H1 (cell line): ENCODE measurements around the gene HADHA. TPM values are rescaled to one million over a fixed set of nuclear protein-coding genes. Genes with fewer than 3 reads are reported as not detected.

Experiments
- CTCF ChIA-PET: fragments of 300-600 bp; sonication (Branson Sonifier 250); formaldehyde crosslinking; loops from one replicate; lab custom pipeline; 2021; ENCODE audit not compliant: partially characterized antibody; lab: Charles Lee
- POLR2A ChIA-PET: fragments of 300-600 bp; sonication (Branson Sonifier 250); formaldehyde crosslinking; loops from one replicate; lab custom pipeline; 2021; ENCODE audit warnings: inconsistent platforms; ENCODE audit not compliant: partially characterized antibody; lab: Charles Lee
- DNase-seq, 2 experiments: peaks; one replicate each; pipeline versions ENCODE4 v3.0.0 to v3.0.0-alpha.2; 2010 to 2022; ENCODE audit warnings: low spot score in 2 of 2, low read depth in 1 of 2, mixed read lengths in 1 of 2
- FAIRE-seq: peaks from 2 replicates; lab custom pipeline; 2011; peaks lifted over from hg19 to GRCh38; lab: Jason Lieb, UNC
- H2AFZ ChIP-seq: 2 replicates; pipeline ENCODE4 v1.8.1; 2012; ENCODE audit warnings: low read length, inconsistent platforms
- H2AK5ac ChIP-seq: 2 replicates; pipeline ENCODE4 v1.6.1; 2013; ENCODE audit warnings: low read depth, low read length
- H2BK120ac ChIP-seq: replicated peaks from 2 replicates; pipeline ENCODE3; 2013; ENCODE audit warnings: low read depth, low read length, inconsistent platforms
- H2BK12ac ChIP-seq: 2 replicates; pipeline ENCODE4 v1.6.1; 2013; ENCODE audit warnings: low read depth, low read length
- H2BK15ac ChIP-seq: 2 replicates; pipeline ENCODE4 v1.6.1; 2013; ENCODE audit warnings: low read length
- H2BK20ac ChIP-seq: 2 replicates; pipeline ENCODE4 v1.6.1; 2013; ENCODE audit warnings: low read length
- H2BK5ac ChIP-seq: 2 replicates; pipeline ENCODE4 v1.6.1; 2013; ENCODE audit warnings: low read depth, low read length
- H3K14ac ChIP-seq: 2 replicates; pipeline ENCODE4 v1.6.1; 2013; ENCODE audit warnings: inconsistent platforms; ENCODE audit not compliant: insufficient read length
- H3K18ac ChIP-seq: 2 replicates; pipeline ENCODE4 v1.6.1; 2013; ENCODE audit warnings: low read length; ENCODE audit errors: extremely low read depth
- H3K23ac ChIP-seq: 2 replicates; pipeline ENCODE4 v1.6.1; 2013; ENCODE audit warnings: inconsistent platforms; ENCODE audit not compliant: insufficient read length
- H3K23me2 ChIP-seq: 2 replicates; pipeline ENCODE4 v1.6.1; 2013; ENCODE audit warnings: low read depth, low read length
- H3K27ac ChIP-seq: 2 replicates; pipeline ENCODE4 v1.6.1; 2011; ENCODE audit warnings: low read depth, low read length, inconsistent platforms
- H3K27me3 ChIP-seq, 4 experiments: replicated peaks in 1 of 4; 1 replicate in 1 of 4; 2 replicates in 3 of 4; pipeline versions ENCODE4 v1.6.1 to v1.8.1; 2011 to 2013; ENCODE audit warnings: low read length in 3 of 4, mild to moderate bottlenecking in 3 of 4, inconsistent platforms in 2 of 4, mixed read lengths in 2 of 4, moderate library complexity in 1 of 4; ENCODE audit not compliant: control insufficient read depth in 3 of 4, insufficient read depth in 3 of 4; ENCODE audit errors: extremely low read depth in 1 of 4
- H3K36me3 ChIP-seq, 4 experiments: 2 replicates each; pipeline versions ENCODE4 v1.6.1 to v1.8.1; 2011 to 2013; ENCODE audit warnings: mild to moderate bottlenecking in 4 of 4, low read length in 3 of 4, moderate library complexity in 2 of 4, control low read depth in 1 of 4, inconsistent platforms in 1 of 4; ENCODE audit not compliant: insufficient read depth in 4 of 4, control insufficient read depth in 2 of 4
- H3K4ac ChIP-seq: replicated peaks from 2 replicates; pipeline ENCODE3; 2013; ENCODE audit warnings: low read length, low read depth, mixed read lengths, inconsistent platforms; ENCODE audit not compliant: insufficient read length
- H3K4me1 ChIP-seq, 4 experiments: replicated peaks in 1 of 4; 1 replicate in 1 of 4; 2 replicates in 3 of 4; pipeline versions ENCODE4 v1.6.1 to v1.8.1; 2011 to 2013; ENCODE audit warnings: low read length in 3 of 4, inconsistent platforms in 2 of 4, mixed read lengths in 1 of 4; ENCODE audit not compliant: insufficient read depth in 4 of 4, control insufficient read depth in 3 of 4
- H3K4me2 ChIP-seq, 2 experiments: 2 replicates each; pipeline versions ENCODE4 v1.6.1 to v1.8.1; 2011 to 2013; ENCODE audit warnings: low read depth in 2 of 2, low read length in 2 of 2, control low read depth in 1 of 2, inconsistent platforms in 1 of 2, mild to moderate bottlenecking in 1 of 2; ENCODE audit not compliant: insufficient read depth in 1 of 2
- H3K4me3 ChIP-seq, 4 experiments: fragments of 200-600, 300-600 bp in 1 of 4; sonication (generic), shearing (Covaris generic), sonication (Bioruptor Twin) in 1 of 4; 2 replicates each; pipeline versions ENCODE4 v1.5.1 to v1.8.1; 2011 to 2016; ENCODE audit warnings: low read length in 4 of 4, low read depth in 3 of 4, control low read depth in 2 of 4, inconsistent platforms in 2 of 4, mild to moderate bottlenecking in 2 of 4, mixed read lengths in 1 of 4, moderate library complexity in 1 of 4; ENCODE audit not compliant: insufficient read depth in 2 of 4; ENCODE audit errors: extremely low read depth in 1 of 4
- H3K56ac ChIP-seq: replicated peaks from 2 replicates; pipeline ENCODE3; 2013; ENCODE audit warnings: low read depth, mild to moderate bottlenecking, mixed read lengths, low read length, inconsistent platforms; ENCODE audit not compliant: insufficient read length
- H3K79me1 ChIP-seq: 2 replicates; pipeline ENCODE4 v1.6.1; 2013; ENCODE audit warnings: low read depth, low read length, control low read depth
- H3K79me2 ChIP-seq, 2 experiments: 2 replicates each; pipeline versions ENCODE4 v1.6.1 to v1.8.1; 2012 to 2013; ENCODE audit warnings: low read length in 2 of 2, mild to moderate bottlenecking in 2 of 2, inconsistent platforms in 1 of 2; ENCODE audit not compliant: insufficient read depth in 2 of 2, control insufficient read depth in 1 of 2
- H3K9ac ChIP-seq, 4 experiments: replicated peaks in 1 of 4; 1 replicate in 1 of 4; 2 replicates in 3 of 4; pipeline versions ENCODE4 v1.6.1 to v1.8.1; 2011 to 2013; ENCODE audit warnings: low read depth in 3 of 4, low read length in 3 of 4, control low read depth in 2 of 4, mild to moderate bottlenecking in 2 of 4, moderate library complexity in 2 of 4, inconsistent platforms in 1 of 4; ENCODE audit errors: extremely low read depth in 1 of 4
- H3K9me3 ChIP-seq, 2 experiments: 2 replicates each; pipeline versions ENCODE4 v1.6.1 to v1.8.1; 2012 to 2013; ENCODE audit warnings: mild to moderate bottlenecking in 2 of 2, moderate library complexity in 2 of 2, control low read depth in 1 of 2, inconsistent platforms in 1 of 2, low read depth in 1 of 2, low read length in 1 of 2, mixed read lengths in 1 of 2; ENCODE audit not compliant: insufficient read depth in 2 of 2
- H4K20me1 ChIP-seq, 2 experiments: replicated peaks in 1 of 2; 2 replicates each; pipeline versions ENCODE3 to v1.8.1; 2011 to 2013; ENCODE audit warnings: inconsistent platforms in 2 of 2, low read length in 2 of 2, mild to moderate bottlenecking in 1 of 2; ENCODE audit not compliant: insufficient read depth in 2 of 2, control insufficient read depth in 1 of 2
- H4K5ac ChIP-seq: 2 replicates; pipeline ENCODE4 v1.6.1; 2013; ENCODE audit warnings: low read length, low read depth, mixed read lengths, inconsistent platforms; ENCODE audit not compliant: insufficient read length
- H4K8ac ChIP-seq: 2 replicates; pipeline ENCODE4 v1.8.0; 2013; ENCODE audit warnings: mild to moderate bottlenecking, moderate library complexity, low read length, inconsistent platforms; ENCODE audit not compliant: insufficient read depth; ENCODE audit errors: extremely low read depth
- H4K91ac ChIP-seq: replicated peaks from 2 replicates; pipeline ENCODE3; 2013; ENCODE audit warnings: low read length, mixed read lengths, inconsistent platforms; ENCODE audit not compliant: insufficient read length
- BRCA1 ChIP-seq: IDR thresholded peaks from 2 replicates; pipeline ENCODE4 v1.6.1; 2012; ENCODE audit warnings: low read depth, low read length, improper control_type of control experiment
- KDM4A ChIP-seq: IDR thresholded peaks from one replicate; pipeline ENCODE4 v1.7.1; 2012; ENCODE audit warnings: low read depth, mild to moderate bottlenecking, moderate library complexity, low read length, inconsistent platforms; ENCODE audit not compliant: severe bottlenecking
- SIRT6 ChIP-seq: IDR thresholded peaks from one replicate; pipeline ENCODE4 v1.7.1; 2012; ENCODE audit warnings: low read length, inconsistent platforms
- WGBS, 2 experiments: shearing (Covaris generic) in 1 of 2; methylation state at CpG; one replicate each; pipeline versions ENCODE4 v1.1.6 to v1.1.7; 2013 to 2015; ENCODE audit warnings: low lambda C conversion rate in 2 of 2, mixed read lengths in 2 of 2, inconsistent platforms in 1 of 2, low coverage in 1 of 2, missing lambda C conversion rate in 1 of 2; ENCODE audit not compliant: insufficient replicate concordance in 2 of 2, insufficient coverage in 1 of 2, insufficient read length in 1 of 2; ENCODE audit errors: extremely low coverage in 1 of 2, missing lambda C conversion rate in 1 of 2; 5-methylcytosine and 5-hydroxymethylcytosine counted together
- polyA plus RNA-seq, 7 experiments: library from polyadenylated mRNA; depleted of rRNA in 3 of 7; stranded (reverse) in 5 of 7; unstranded in 2 of 7; fragments of >200 nt in 5 of 7; fragments of 200-250 nt in 2 of 7; gene quantifications; 1 replicate in 5 of 7; 2 replicates in 1 of 7; 4 replicates in 1 of 7; pipeline versions ENCODE4 v1.2.1 to v1.2.3, GENCODE V29; 2011 to 2013; ENCODE audit warnings: missing spikeins in 2 of 7, mixed read lengths in 2 of 7
- total RNA-seq: library from RNA; stranded (reverse); fragmentation: NEBNext Ultra II Directional; extraction: Animal tissue kit (Norgen Biotek cat#: 25700); gene quantifications from 2 replicates; pipeline ENCODE4 v1.2.1, GENCODE V29; 2021

HADHA gene
- total and polyA plus RNA-seq, 2 of the 8 experiments (the other 6 are each of a cell fraction or from before 2014, with no cell fraction given) = 64.6 to 131 TPM

DNA sequence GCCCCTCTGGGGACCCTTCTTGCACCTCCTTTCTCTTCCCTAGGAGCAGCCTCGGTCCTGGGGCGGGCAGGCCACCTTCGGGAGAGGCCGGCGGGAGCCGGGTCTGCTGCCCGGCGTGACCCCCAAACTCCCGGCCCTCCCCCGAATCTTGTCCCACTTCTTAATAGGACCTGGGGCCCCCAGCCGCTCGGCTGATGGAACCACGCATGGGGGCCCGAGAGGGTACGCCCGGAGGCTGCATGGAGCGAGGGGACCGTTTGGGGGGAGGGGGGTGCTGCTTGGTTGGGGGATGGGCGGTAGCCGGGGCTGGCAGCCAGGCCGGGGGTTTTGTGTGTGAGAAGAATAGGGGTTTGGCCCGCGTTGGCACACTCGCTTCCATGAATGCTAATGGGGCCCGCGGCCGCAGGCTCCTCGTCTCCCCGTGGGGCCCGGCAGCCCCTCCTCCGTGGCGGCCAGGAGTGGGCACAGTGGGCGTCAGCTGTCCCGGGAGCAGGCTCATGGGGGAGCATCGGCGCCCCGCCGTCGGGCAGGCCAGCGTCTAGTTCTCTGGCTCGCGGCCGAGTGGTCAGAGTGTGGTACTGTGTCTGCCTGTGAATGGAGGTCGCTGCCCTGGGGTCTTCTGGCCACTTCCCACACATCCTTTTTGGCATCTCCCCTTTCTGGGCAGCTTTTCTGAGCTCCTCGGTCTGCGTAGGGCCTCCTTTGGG is 70.5 kb downstream of the HADHA start:
- DNase-seq (peak in 1 of 2 experiments; percentile 62), FAIRE-seq (no peak)
- peaks cover 0 to 11% of the 10 kb centered on the region in 2 experiments; a peak in 1 of 4 replicates for H3K79me2 ChIP-seq
- H3K27ac ChIP-seq = no peak overlapping the region
- WGBS, 2 experiments = 5% methylated on average over 24 of the region's 46 CpGs; no CpG with 5 or more reads in 1 of the 2 experiments
- H4K5ac ChIP-seq = no peak overlapping the region
- peaks cover 0 to 9% (median 2%) of the 10 kb centered on the region in 4 experiments; a peak in 3 of 8 replicates for H3K36me3 ChIP-seq
- H3K4me3 ChIP-seq = peak overlapping the region; percentile 69 to 97 (median 70)
- peak overlapping the region; percentile 35; the same call in 1 of the 2 replicates for H4K8ac ChIP-seq
- peak overlapping the region; percentile 34 to 60 (median 52); a peak in 5 of 7 replicates for H3K9ac ChIP-seq
- H3K4me2 ChIP-seq = peak overlapping the region; percentile 72 to 81
- H3K9me3 ChIP-seq = no peaks in the 10 kb centered on the region
- peak overlapping the region; percentile 24; the same call in 1 of the 2 replicates for H2BK5ac ChIP-seq
- no peak overlapping the region for H2AFZ ChIP-seq
- H3K23ac ChIP-seq = no peak overlapping the region
- H2BK12ac ChIP-seq = no peak overlapping the region
- H3K18ac ChIP-seq = 0 out of 2 replicates have a peak overlapping the region, but pooled peaks have one; percentile 48
- H3K27me3 ChIP-seq = peaks cover 0 to 2% (median 0%) of the 10 kb centered on the region in 4 experiments; a peak in 3 of 7 replicates
- POLR2A ChIA-PET = interaction anchor here (7.3 kb wide), 1 partner anchor 13 kb away, joined by 65 read pairs; no protein-coding TSS in a partner anchor
- peaks cover 4 to 15% (median 6%) of the 10 kb centered on the region in 4 experiments; a peak in 5 of 7 replicates for H3K4me1 ChIP-seq
- no peak overlapping the region for H2BK15ac ChIP-seq
- peak overlapping the region; percentile 56 for H4K91ac ChIP-seq
- H3K4ac ChIP-seq = no peak overlapping the region
- peaks cover 13% of the 10 kb centered on the region for H3K23me2 ChIP-seq
- H2AK5ac ChIP-seq = no peak overlapping the region
- CTCF ChIA-PET = interaction anchor here (0.9 to 3.2 kb wide), 4 partner anchors 11 to 321 kb away, joined by 3 to 23 read pairs (median 3); no protein-coding TSS in a partner anchor
- H2BK120ac ChIP-seq = no peak overlapping the region
- H4K20me1 ChIP-seq = peaks cover 2 to 20% of the 10 kb centered on the region in 2 experiments
- H2BK20ac ChIP-seq = no peak overlapping the region
- no peak overlapping the region for H3K14ac ChIP-seq
- TF ChIP-seq SIRT6 (no peak), KDM4A (peak; percentile 10), BRCA1 (no peak)
- H3K56ac ChIP-seq = no peak overlapping the region
- peaks cover 8% of the 10 kb centered on the region for H3K79me1 ChIP-seq
